ENCODE measurements around the gene FGF2. TPM values are rescaled to one million over a fixed set of nuclear protein-coding genes. Genes with fewer than 3 reads are reported as not detected.
"Not testable (repeated sequence)": the region's sequence is repeated elsewhere in the genome, so short reads cannot be mapped to it uniquely, and the experiment has no call there.

Gene FGF2
- total RNA-seq, 1 donor from 2014 or later, result 26.1 TPM

GRCh38 chr4:122861172-122861943 is 34.7 kb downstream of the FGF2 start:
- Mint-ChIP-seq H3K4me3 (ENCODE audit: unreplicated experiment) (no peak overlapping the region), H3K27ac (ENCODE audit: unreplicated experiment) (no peak overlapping the region), H3K4me1 (ENCODE audit: unreplicated experiment) (peaks cover 11% of the 10 kb centered on the region), H3K27me3 (ENCODE audit: unreplicated experiment) (no peaks in the 10 kb centered on the region), H3K36me3 (ENCODE audit: low read depth, unreplicated experiment) (no peaks in the 10 kb centered on the region), H3K9me3 (ENCODE audit: unreplicated experiment) (no peaks in the 10 kb centered on the region)
- no peak for DNase-seq (ENCODE audit: low spot score)
- no peak for TF ChIP-seq CTCF (IDR thresholded peaks at IDR 0.05; ENCODE audit: unreplicated experiment)

DNA sequence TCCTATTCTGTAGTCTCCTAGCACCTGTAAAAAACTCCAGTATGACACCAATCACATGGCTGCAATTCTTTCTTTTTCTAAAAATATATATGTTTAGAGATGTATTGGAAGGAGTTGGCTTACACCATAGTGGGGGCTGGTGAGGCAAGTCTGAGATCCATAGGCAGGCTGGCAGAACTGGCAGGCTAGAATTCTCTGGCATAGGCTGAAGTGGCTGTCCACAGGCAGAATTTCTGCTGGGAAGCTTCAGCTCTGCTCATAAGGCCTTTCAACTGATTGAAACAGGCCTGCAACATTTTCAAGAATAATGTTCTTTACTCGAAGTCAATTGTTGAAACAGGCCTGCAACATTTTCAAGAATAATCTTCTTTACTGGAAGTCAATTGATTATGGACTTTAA is 37.0 kb downstream of the FGF2 start:
- TF ChIP-seq CTCF (IDR thresholded peaks at IDR 0.05; ENCODE audit: unreplicated experiment), result no peak
- DNase-seq (ENCODE audit: low spot score), result no peak
- no peaks in the 10 kb centered on the region for H3K9me3 Mint-ChIP-seq (ENCODE audit: unreplicated experiment)

DNA sequence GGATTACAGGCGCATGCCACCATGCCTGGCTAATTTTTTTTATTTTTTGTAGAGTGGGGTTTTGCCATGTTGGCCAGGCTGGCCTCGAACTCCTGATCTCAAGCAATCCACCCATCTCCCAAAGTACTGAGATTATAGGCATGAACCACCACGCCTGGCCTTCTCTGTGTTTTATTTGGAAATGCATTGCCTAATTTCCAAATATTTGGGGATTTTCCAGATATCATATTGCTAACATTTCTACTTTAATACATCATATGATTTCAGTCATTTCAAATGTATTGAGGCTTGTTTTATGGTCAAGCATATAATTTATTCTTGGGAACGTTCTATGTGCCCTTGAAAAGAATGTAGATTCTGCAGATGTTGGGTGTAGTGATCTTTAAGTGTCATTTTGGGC is 38.8 kb downstream of the FGF2 start:
- Mint-ChIP-seq H3K27ac (ENCODE audit: unreplicated experiment) (no peak overlapping the region), H3K4me1 (ENCODE audit: unreplicated experiment) (peaks cover 16% of the 10 kb centered on the region), H3K9me3 (ENCODE audit: unreplicated experiment) (no peaks in the 10 kb centered on the region), H3K27me3 (ENCODE audit: unreplicated experiment) (peaks cover 2% of the 10 kb centered on the region), H3K4me3 (ENCODE audit: unreplicated experiment) (no peak overlapping the region), H3K36me3 (ENCODE audit: low read depth, unreplicated experiment) (no peaks in the 10 kb centered on the region)
- no peak for TF ChIP-seq CTCF (IDR thresholded peaks at IDR 0.05; ENCODE audit: unreplicated experiment)
- DNase-seq (ENCODE audit: low spot score), result no peak

More for the DNA sequence above, 37.0 kb downstream of the FGF2 start:
- Mint-ChIP-seq H3K27ac (ENCODE audit: unreplicated experiment) (no peak overlapping the region), H3K27me3 (ENCODE audit: unreplicated experiment) (no peaks in the 10 kb centered on the region), H3K4me1 (ENCODE audit: unreplicated experiment) (peaks cover 11% of the 10 kb centered on the region), H3K4me3 (ENCODE audit: unreplicated experiment) (no peak overlapping the region), H3K36me3 (ENCODE audit: low read depth, unreplicated experiment) (no peaks in the 10 kb centered on the region)

GRCh38 chr4:122868235-122868634 is 41.6 kb downstream of the FGF2 start:
- not testable (repeated sequence) for H3K36me3 Mint-ChIP-seq (ENCODE audit: low read depth, unreplicated experiment); H3K9me3 Mint-ChIP-seq (ENCODE audit: unreplicated experiment); DNase-seq (ENCODE audit: low spot score); H3K27ac Mint-ChIP-seq (ENCODE audit: unreplicated experiment); H3K4me3 Mint-ChIP-seq (ENCODE audit: unreplicated experiment); H3K4me1 Mint-ChIP-seq (ENCODE audit: unreplicated experiment); H3K27me3 Mint-ChIP-seq (ENCODE audit: unreplicated experiment)

- Mint-ChIP-seq H3K36me3 (ENCODE audit: low read depth, unreplicated experiment) (peaks cover 9% of the 10 kb centered on the region), H3K4me1 (ENCODE audit: unreplicated experiment) (peaks cover 6% of the 10 kb centered on the region), H3K27ac (ENCODE audit: unreplicated experiment) (no peak overlapping the region), H3K27me3 (ENCODE audit: unreplicated experiment) (peaks cover 2% of the 10 kb centered on the region), H3K9me3 (ENCODE audit: unreplicated experiment) (no peaks in the 10 kb centered on the region), H3K4me3 (ENCODE audit: unreplicated experiment) (no peak overlapping the region)
- TF ChIP-seq CTCF (IDR thresholded peaks at IDR 0.05; ENCODE audit: unreplicated experiment), result no peak
- DNase-seq (ENCODE audit: low spot score), result no peak
Measured at GRCh38 chr4:122873146-122873545, 46.5 kb downstream of the FGF2 start.

Measured in endothelial cell (in vitro differentiated cells).